Measurements from ENCODE around the gene PPP1R8.
A peak's percentile ranks its signal among the peaks of the same experiment; 100 is the strongest.
"Not testable (repeated sequence)": the region's sequence is repeated elsewhere in the genome, so short reads cannot be mapped to it uniquely, and the experiment has no call there.

PPP1R8 gene

DNA sequence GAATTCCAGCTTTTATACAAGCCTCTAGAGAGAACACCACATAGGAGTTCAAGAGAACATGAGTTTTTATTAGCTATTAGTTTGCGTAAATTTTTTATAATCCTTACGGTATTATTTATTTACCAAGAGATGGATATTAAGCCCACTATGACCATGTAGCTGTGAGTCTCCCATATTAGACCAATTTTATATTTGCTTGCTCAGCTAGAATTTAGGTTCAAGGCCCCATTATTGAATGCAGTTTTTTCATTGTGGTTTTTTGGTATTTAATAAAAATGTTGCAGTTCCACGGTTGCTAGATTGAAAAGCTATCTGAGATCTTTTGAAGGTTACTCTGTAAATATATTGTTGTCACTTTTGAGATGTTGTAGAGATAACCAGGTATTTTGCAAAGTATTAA, 2.9 kb downstream of the PPP1R8 start:
- DNase-seq = no peak

DNA sequence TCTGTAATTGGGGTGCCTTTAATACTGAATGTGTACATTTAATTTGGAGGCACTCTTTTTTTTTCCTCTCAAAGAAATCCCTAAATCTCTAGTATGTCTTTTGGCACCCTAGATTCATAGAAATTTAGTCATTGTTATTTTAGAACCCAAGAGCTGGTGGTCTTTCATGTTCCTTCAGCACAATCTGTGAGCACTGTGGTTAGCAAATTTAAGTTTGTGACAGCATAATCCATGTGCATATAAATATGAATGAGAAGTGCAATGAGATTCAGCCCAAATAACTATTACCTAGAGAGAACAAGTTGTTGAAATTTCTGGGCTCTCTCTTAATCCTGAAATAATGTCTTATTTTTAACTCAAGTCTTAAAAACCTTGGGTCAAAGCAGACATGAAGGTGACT, 4.5 kb downstream of the PPP1R8 start:
- DNase-seq = no peak

- DNase-seq = no peak
Measured at GRCh38 chr1:27835501-27835900, 4.9 kb downstream of the PPP1R8 start.

DNA sequence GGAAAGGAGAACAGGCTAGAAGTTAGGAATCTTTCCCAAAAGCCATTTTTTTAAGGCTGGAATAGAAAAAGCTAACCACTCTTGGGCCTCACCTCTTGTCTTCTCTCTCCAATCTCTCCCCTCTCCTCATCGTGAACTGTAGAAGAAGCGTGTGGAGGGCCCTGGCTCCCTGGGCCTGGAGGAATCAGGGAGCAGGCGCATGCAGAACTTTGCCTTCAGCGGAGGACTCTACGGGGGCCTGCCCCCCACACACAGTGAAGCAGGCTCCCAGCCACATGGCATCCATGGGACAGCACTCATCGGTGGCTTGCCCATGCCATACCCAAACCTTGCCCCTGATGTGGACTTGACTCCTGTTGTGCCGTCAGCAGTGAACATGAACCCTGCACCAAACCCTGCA, 19.4 kb downstream of the PPP1R8 start:
- no peak for DNase-seq

DNA sequence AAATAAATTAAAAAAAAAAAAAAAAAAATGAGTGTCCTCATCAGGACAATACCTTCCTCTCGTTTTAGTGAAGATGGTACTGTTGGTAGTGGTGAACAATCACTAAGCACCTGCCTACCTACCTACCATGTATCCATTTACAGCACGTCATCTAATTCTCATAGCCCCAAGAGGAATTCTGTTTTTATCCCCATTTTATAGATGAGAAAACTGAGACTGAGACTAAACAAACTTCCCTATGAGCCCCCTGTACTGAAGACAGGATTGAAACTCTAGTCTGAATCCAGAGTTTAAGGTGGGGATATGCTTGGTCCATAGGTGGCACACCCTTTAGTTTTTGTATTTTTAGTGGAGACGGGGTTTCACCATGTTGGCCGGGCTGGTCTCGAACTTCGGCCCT, 24.5 kb downstream of the PPP1R8 start:
- DNase-seq = no peak

GRCh38 chr1:27856561-27857343, 26.2 kb downstream of the PPP1R8 start:
- DNase-seq = no peak

DNA sequence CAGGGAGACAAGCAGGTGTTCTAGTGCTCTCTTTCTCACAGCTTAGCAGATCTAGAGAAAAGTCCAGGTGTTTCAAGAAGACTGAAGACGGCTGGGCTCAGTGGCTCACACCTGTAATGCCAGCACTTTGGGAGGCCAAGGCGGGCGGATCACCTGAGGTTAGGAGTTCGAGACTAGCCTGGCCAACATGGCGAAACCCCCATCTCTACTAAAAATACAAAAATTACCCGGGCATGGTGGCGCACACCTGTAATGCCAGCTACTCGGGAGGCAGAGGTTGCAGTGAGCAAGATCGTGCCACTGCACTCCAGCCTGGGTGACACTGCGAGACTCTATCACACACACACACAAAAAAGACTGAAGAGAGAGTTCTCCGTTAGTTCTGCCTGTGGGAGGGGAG, 27.0 kb downstream of the PPP1R8 start:
- not testable (repeated sequence) for DNase-seq

- DNase-seq = peak; percentile 81
Measured at GRCh38 chr1:27858072-27858948, 27.7 kb downstream of the PPP1R8 start.

GRCh38 chr1:27858949-27859576, 28.5 kb downstream of the PPP1R8 start:
- no peak for DNase-seq

- DNase-seq = no peak
Measured at GRCh38 chr1:27861436-27861835, 30.9 kb downstream of the PPP1R8 start.

GRCh38 chr1:27862004-27862403, 31.4 kb downstream of the PPP1R8 start:
- DNase-seq = no peak

- DNase-seq = peak; percentile 95
Measured at GRCh38 chr1:27862671-27863537, 32.3 kb downstream of the PPP1R8 start.

GRCh38 chr1:27863538-27863915, 32.9 kb downstream of the PPP1R8 start:
- no peak for DNase-seq

DNA sequence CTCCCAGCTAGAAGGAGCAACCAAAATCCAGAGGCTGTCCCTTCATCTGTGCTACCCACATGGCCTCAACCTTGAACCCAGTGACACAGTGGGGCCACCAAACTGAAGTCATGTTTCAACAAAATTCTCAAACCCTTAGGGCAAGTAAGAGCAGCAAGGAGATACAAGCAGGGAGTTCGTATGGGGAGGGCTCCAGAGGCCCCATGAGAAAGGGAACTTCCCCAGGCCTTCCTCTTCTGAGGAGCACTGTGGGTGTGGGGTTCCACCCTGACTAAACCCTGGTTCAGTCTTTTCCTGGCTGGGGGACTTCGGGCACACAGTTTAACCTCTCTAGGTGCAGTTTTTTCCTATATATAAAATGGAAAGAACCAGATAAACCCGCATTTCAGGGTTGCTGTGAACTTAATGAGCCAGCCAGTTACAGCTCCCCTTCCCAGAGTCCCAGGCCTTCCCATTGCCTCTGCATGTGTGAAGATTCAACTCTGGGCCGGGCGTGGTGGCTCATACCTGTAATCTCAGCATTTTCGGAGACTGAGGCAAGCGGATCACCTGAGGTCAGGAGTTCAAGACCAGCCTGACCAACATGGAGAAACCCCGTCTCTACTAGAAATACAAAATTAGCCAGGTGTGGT, 33.8 kb downstream of the PPP1R8 start:
- no peak for DNase-seq

GRCh38 chr1:27865821-27866220, 35.2 kb downstream of the PPP1R8 start:
- DNase-seq = no peak

DNA sequence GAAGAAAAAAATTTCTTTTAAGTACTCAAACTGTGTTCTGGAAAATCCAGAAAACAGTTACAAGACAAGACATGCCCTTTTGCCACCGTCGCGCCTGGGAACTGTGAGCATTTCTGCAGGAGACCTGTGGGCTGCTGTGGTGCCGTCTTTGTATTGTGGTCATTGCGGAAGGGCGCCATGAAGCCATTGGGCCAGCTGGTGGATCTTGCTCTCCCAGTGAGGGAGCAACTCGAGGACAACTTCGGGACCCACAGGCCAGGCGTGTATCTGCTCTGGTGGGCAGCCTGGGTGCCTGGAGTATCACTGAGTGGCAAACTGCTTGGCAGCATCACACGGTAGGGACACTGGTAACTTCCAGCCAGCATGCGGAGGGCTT, 38.0 kb downstream of the PPP1R8 start:
- DNase-seq = no peak

DNA sequence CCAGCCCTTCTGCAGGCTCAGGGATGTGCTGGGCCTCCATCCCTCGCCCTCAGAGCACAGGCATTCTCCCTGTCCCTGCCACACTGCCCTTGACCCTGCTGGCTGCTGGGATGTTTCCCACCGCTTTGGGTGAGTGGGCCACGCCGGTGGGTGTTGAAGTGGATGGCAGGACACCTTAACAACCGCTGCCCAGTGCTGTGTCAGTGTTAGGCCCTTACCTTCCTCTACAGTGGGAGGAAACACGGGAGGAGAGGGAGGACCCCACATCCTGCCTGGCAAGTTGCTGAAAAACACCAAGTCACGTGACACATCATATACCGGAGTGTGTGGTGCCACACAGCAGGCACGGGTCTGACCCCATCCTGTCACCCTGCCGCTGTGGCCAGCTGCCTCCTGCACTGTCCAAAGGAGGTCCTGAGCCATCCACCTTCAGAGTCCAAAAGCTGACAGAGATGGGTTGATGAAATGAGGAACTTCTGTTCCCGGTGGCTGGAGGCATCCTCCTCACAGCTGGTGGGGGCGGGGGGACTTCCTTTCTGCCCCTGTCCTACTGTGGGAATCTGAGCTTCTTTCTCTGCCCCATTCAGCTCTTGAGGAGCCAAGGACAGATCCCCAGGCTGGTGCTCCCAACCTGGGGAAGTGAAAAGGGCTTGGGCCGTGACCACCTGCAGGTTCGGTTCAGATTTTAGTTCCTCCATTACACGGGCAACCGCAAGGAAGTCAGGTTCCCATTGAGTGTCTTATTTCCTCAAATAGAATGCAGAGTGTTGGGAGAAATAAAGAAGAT, 38.5 kb downstream of the PPP1R8 start:
- no peak for DNase-seq

DNA sequence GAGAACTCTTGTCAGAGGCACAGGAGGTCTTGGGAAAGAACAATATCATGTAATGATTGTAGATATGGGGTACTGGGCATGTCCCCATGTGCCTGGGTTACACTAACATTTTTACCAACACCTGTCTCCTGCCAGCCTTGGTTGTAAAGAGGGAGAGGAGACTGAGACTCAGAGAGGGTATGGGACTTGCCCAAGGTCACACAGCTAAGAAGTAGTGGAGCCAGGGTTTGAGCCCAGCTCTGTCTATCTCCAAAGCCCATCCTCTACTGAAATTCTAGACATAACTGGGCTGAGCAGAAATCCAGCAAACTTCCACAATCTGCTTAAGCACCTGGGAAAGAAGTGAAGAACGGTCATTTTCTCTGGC, 39.1 kb downstream of the PPP1R8 start:
- DNase-seq = no peak

DNA sequence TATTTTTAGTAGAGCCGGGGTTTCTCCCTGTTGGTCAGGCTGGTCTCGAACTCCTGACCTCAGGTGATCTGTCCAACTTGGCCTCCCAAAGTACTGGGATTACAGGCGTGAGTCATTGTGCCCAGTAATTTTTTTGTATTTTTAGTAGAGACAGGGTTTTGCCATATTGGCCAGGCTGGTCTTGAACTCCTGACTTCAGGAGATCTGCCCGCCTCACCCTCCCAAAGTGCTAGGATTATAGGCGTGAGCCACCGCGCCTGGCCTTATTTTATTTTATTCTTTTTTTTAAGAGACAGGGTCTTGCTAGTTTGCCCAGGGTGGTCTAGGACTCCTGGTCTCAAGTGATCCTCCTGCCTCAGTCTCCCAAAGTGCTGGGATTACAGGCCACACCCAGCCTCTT, 40.5 kb downstream of the PPP1R8 start:
- DNase-seq = not testable (repeated sequence)

DNA sequence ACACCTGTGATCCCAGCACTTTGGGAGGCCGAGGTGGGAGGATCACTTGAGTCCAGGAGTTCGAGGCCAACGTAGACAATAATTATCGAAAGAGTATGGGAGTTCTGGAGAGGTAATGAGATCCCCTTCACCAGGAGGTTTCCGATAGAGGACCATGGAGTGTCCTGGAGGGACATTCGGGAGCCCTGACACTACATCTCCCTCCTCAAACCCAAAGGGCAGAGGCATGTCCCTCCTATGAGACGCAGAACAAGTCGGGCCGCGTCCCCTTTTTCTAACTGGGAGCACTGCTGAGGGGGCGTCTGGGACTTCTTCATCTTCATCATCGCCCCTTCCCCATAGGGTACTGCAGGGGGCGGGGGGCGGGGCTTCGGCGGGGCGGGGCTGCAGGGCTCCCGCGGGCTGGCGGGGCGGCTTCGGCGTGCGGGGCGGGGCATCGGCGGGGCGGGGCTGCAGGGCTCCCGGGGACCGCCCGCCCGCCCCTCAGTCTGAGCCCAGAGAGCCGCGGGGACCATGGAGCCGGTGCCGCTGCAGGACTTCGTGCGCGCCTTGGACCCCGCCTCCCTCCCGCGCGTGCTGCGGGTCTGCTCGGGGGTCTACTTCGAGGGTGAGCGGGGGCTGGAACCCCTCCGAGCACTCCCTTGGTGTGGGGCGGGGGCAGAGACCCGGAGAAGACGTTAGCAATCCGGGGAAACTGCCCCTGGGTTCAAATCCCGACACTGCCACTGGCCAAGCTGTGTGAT, 41.6 kb downstream of the PPP1R8 start, which contains the start of gene THEMIS2:
Gene THEMIS2, plus strand, starts transcription at position 486 of the 743 bp plus-strand sequence. Its CDS starts 28 bp downstream, at position 514.
- DNase-seq = peak; percentile 49

Data from fibroblast of skin of back (primary cell).